ENCODE measurements around the gene ABCF1.

DNA sequence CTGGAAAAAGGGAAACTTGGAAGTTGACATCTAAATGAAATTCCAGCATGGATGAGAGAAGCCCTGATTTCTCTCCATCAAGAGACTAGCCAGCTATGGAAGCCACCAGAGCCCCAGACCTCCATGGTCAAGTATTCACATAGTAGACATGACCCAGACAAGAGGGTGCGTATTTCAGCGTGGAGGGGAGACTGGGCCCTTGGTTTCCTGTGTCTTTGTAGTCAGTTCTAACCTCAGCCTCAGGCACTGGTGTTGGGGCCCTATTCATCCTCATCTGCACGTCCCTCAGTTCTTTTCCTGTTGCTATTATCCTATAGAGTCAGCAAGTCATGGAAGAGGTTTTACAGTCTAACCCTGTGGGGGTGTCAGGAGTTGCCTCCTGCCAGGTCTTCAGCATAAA is 27.4 kb upstream of the ABCF1 start:
- TF ChIP-seq SRF (IDR thresholded peaks at IDR 0.05; ENCODE audit: low read depth), result no peak
- TF ChIP-seq, protein P1, sequence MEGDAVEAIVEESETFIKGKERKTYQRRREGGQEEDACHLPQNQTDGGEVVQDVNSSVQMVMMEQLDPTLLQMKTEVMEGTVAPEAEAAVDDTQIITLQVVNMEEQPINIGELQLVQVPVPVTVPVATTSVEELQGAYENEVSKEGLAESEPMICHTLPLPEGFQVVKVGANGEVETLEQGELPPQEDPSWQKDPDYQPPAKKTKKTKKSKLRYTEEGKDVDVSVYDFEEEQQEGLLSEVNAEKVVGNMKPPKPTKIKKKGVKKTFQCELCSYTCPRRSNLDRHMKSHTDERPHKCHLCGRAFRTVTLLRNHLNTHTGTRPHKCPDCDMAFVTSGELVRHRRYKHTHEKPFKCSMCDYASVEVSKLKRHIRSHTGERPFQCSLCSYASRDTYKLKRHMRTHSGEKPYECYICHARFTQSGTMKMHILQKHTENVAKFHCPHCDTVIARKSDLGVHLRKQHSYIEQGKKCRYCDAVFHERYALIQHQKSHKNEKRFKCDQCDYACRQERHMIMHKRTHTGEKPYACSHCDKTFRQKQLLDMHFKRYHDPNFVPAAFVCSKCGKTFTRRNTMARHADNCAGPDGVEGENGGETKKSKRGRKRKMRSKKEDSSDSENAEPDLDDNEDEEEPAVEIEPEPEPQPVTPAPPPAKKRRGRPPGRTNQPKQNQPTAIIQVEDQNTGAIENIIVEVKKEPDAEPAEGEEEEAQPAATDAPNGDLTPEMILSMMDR (IDR thresholded peaks at IDR 0.05 in 2 of 3, conservative IDR thresholded peaks at IDR 0.05 in 1 of 3; ENCODE audit: borderline replicate concordance in 1 of 3, insufficient read depth in 1 of 3, low read depth in 2 of 3, low read length in 2 of 3), result no peak
- TF ChIP-seq EZH2 (IDR thresholded peaks at IDR 0.05), result no peak
- TF ChIP-seq POLR2A (IDR thresholded peaks at IDR 0.05; ENCODE audit: borderline replicate concordance, extremely low read depth, insufficient read depth, insufficient read length), result no peak
- TF ChIP-seq EZH2phosphoT487 (IDR thresholded peaks at IDR 0.05; ENCODE audit: borderline replicate concordance), result no peak
- no peak for TF ChIP-seq CBX3 (IDR thresholded peaks at IDR 0.05; ENCODE audit: low read depth)
- no peak for TF ChIP-seq RAD21 (IDR thresholded peaks at IDR 0.05; ENCODE audit: low read depth)
- no peak for TF ChIP-seq POLR2AphosphoS5 (IDR thresholded peaks at IDR 0.05; ENCODE audit: low read depth, low read length)
- no peak for TF ChIP-seq CEBPB (IDR thresholded peaks at IDR 0.05; ENCODE audit: low read depth)
- no peak for TF ChIP-seq YY1 (IDR thresholded peaks at IDR 0.05; ENCODE audit: extremely low read depth, insufficient replicate concordance, low read depth, low read length)
- TF ChIP-seq SIN3A (IDR thresholded peaks at IDR 0.05; ENCODE audit: low read depth), result no peak
- TF ChIP-seq, protein P2, sequence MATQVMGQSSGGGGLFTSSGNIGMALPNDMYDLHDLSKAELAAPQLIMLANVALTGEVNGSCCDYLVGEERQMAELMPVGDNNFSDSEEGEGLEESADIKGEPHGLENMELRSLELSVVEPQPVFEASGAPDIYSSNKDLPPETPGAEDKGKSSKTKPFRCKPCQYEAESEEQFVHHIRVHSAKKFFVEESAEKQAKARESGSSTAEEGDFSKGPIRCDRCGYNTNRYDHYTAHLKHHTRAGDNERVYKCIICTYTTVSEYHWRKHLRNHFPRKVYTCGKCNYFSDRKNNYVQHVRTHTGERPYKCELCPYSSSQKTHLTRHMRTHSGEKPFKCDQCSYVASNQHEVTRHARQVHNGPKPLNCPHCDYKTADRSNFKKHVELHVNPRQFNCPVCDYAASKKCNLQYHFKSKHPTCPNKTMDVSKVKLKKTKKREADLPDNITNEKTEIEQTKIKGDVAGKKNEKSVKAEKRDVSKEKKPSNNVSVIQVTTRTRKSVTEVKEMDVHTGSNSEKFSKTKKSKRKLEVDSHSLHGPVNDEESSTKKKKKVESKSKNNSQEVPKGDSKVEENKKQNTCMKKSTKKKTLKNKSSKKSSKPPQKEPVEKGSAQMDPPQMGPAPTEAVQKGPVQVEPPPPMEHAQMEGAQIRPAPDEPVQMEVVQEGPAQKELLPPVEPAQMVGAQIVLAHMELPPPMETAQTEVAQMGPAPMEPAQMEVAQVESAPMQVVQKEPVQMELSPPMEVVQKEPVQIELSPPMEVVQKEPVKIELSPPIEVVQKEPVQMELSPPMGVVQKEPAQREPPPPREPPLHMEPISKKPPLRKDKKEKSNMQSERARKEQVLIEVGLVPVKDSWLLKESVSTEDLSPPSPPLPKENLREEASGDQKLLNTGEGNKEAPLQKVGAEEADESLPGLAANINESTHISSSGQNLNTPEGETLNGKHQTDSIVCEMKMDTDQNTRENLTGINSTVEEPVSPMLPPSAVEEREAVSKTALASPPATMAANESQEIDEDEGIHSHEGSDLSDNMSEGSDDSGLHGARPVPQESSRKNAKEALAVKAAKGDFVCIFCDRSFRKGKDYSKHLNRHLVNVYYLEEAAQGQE (IDR thresholded peaks at IDR 0.05; ENCODE audit: low read depth), result no peak

Data from HCT116 (cell line).